Measurements from ENCODE around the gene PLK1.

Gene PLK1

GRCh38 chr16:23683487-23683886 is 4.8 kb downstream of the PLK1 start:
- Histone ChIP-seq H3K79me2 (ENCODE audit: control insufficient read depth, insufficient read depth, low read length) (peaks cover 38% of the 10 kb centered on the region), H3K4ac (ENCODE audit: low read depth, low read length) (no peak overlapping the region), H2BK5ac (ENCODE audit: low read length) (no peak overlapping the region), H4K5ac (ENCODE audit: low read length) (no peak overlapping the region), H3K36me3 (ENCODE audit: control insufficient read depth, insufficient read depth, low read length) (peaks cover 33% of the 10 kb centered on the region), H3K9ac (ENCODE audit: low read length) (no peak overlapping the region), H3K4me3 (ENCODE audit: low read length) (no peak overlapping the region), H2BK120ac (ENCODE audit: low read depth, low read length) (no peak overlapping the region), H4K8ac (ENCODE audit: low read depth, low read length) (no peak overlapping the region), H3K18ac (ENCODE audit: low read length) (no peak overlapping the region), H3K27me3 (ENCODE audit: insufficient read depth, low read length, poor library complexity) (no peaks in the 10 kb centered on the region), H3K4me1 (ENCODE audit: control insufficient read depth, low read depth, low read length) (peaks cover 2% of the 10 kb centered on the region), H3K79me1 (ENCODE audit: low read length) (peaks cover 35% of the 10 kb centered on the region), H3K27ac (ENCODE audit: low read depth, low read length) (no peak overlapping the region), H2AK5ac (ENCODE audit: low read length) (no peak overlapping the region), H2BK15ac (replicated peaks; ENCODE audit: low read depth) (no peak overlapping the region), H3K56ac (ENCODE audit: low read length) (no peak overlapping the region), H3K23ac (ENCODE audit: low read length) (no peak overlapping the region), H3K4me2 (ENCODE audit: low read length) (no peak overlapping the region)
- WGBS (ENCODE audit: extremely low coverage, insufficient coverage, low lambda C conversion rate), result no CpG with 5 or more reads among the region's 3 CpGs
- no peak for DNase-seq

- Histone ChIP-seq H3K23ac (ENCODE audit: low read length) (no peak overlapping the region), H4K8ac (ENCODE audit: low read depth, low read length) (no peak overlapping the region), H3K79me2 (ENCODE audit: control insufficient read depth, insufficient read depth, low read length) (peaks cover 5% of the 10 kb centered on the region), H2BK15ac (replicated peaks; ENCODE audit: low read depth) (no peak overlapping the region), H3K4me2 (ENCODE audit: low read length) (no peak overlapping the region), H3K4me3 (ENCODE audit: low read length) (no peak overlapping the region), H3K4ac (ENCODE audit: low read depth, low read length) (no peak overlapping the region), H3K36me3 (ENCODE audit: control insufficient read depth, insufficient read depth, low read length) (peaks cover 47% of the 10 kb centered on the region), H3K4me1 (ENCODE audit: control insufficient read depth, low read depth, low read length) (no peaks in the 10 kb centered on the region), H3K18ac (ENCODE audit: low read length) (no peak overlapping the region), H2BK120ac (ENCODE audit: low read depth, low read length) (no peak overlapping the region), H3K56ac (ENCODE audit: low read length) (no peak overlapping the region), H3K27ac (ENCODE audit: low read depth, low read length) (no peak overlapping the region), H2AK5ac (ENCODE audit: low read length) (no peak overlapping the region), H3K27me3 (ENCODE audit: insufficient read depth, low read length, poor library complexity) (no peaks in the 10 kb centered on the region), H2BK5ac (ENCODE audit: low read length) (no peak overlapping the region), H4K5ac (ENCODE audit: low read length) (no peak overlapping the region), H3K9ac (ENCODE audit: low read length) (no peak overlapping the region), H3K79me1 (ENCODE audit: low read length) (peaks cover 12% of the 10 kb centered on the region)
- no peak for DNase-seq
- WGBS (ENCODE audit: extremely low coverage, insufficient coverage, low lambda C conversion rate), result no CpG with 5 or more reads among the region's 16 CpGs
Observed at GRCh38 chr16:23687034-23687808, 8.5 kb downstream of the PLK1 start.

DNA sequence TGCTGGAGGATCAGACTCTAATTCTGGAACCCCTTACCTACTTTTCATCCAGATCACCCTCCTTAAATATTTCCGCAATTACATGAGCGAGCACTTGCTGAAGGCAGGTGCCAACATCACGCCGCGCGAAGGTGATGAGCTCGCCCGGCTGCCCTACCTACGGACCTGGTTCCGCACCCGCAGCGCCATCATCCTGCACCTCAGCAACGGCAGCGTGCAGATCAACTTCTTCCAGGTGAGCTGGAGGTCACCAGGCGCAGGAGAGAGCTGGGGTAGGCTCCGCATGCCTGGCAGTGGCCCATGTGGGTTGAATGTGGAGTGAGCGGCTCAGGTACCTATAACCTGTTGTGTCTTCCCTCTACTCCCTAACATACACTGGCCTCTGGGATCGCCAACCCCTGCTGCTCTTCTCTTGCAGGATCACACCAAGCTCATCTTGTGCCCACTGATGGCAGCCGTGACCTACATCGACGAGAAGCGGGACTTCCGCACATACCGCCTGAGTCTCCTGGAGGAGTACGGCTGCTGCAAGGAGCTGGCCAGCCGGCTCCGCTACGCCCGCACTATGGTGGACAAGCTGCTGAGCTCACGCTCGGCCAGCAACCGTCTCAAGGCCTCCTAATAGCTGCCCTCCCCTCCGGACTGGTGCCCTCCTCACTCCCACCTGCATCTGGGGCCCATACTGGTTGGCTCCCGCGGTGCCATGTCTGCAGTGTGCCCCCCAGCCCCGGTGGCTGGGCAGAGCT is 10.9 kb downstream of the PLK1 start:
- Histone ChIP-seq H3K27ac (ENCODE audit: low read depth, low read length) (no peak overlapping the region), H2BK15ac (replicated peaks; ENCODE audit: low read depth) (no peak overlapping the region), H2AK5ac (ENCODE audit: low read length) (no peak overlapping the region), H2BK5ac (ENCODE audit: low read length) (no peak overlapping the region), H3K56ac (ENCODE audit: low read length) (no peak overlapping the region), H3K79me1 (ENCODE audit: low read length) (peaks cover 4% of the 10 kb centered on the region), H4K5ac (ENCODE audit: low read length) (no peak overlapping the region), H3K79me2 (ENCODE audit: control insufficient read depth, insufficient read depth, low read length) (no peaks in the 10 kb centered on the region), H3K9ac (ENCODE audit: low read length) (no peak overlapping the region), H4K8ac (ENCODE audit: low read depth, low read length) (no peak overlapping the region), H3K36me3 (ENCODE audit: control insufficient read depth, insufficient read depth, low read length) (peaks cover 39% of the 10 kb centered on the region), H3K4me1 (ENCODE audit: control insufficient read depth, low read depth, low read length) (no peaks in the 10 kb centered on the region), H3K4ac (ENCODE audit: low read depth, low read length) (no peak overlapping the region), H2BK120ac (ENCODE audit: low read depth, low read length) (no peak overlapping the region), H3K4me3 (ENCODE audit: low read length) (no peak overlapping the region), H3K4me2 (ENCODE audit: low read length) (no peak overlapping the region), H3K18ac (ENCODE audit: low read length) (no peak overlapping the region), H3K23ac (ENCODE audit: low read length) (no peak overlapping the region), H3K27me3 (ENCODE audit: insufficient read depth, low read length, poor library complexity) (no peaks in the 10 kb centered on the region)
- WGBS (ENCODE audit: extremely low coverage, insufficient coverage, low lambda C conversion rate), result no CpG with 5 or more reads among the region's 36 CpGs
- no peak for DNase-seq

- no peak overlapping the region for H3K18ac ChIP-seq (ENCODE audit: low read length)
- no peaks in the 10 kb centered on the region for H3K79me2 ChIP-seq (ENCODE audit: control insufficient read depth, insufficient read depth, low read length)
- H3K56ac ChIP-seq (ENCODE audit: low read length), result no peak overlapping the region
- no peak overlapping the region for H4K5ac ChIP-seq (ENCODE audit: low read length)
- H2BK120ac ChIP-seq (ENCODE audit: low read depth, low read length), result no peak overlapping the region
- no peak overlapping the region for H2BK5ac ChIP-seq (ENCODE audit: low read length)
- H3K27me3 ChIP-seq (ENCODE audit: insufficient read depth, low read length, poor library complexity), result no peaks in the 10 kb centered on the region
- no peak overlapping the region for H3K4me2 ChIP-seq (ENCODE audit: low read length)
- no peak overlapping the region for H3K4me3 ChIP-seq (ENCODE audit: low read length)
- no peak overlapping the region for H2BK15ac ChIP-seq (replicated peaks; ENCODE audit: low read depth)
- no peak overlapping the region for H3K4ac ChIP-seq (ENCODE audit: low read depth, low read length)
- peaks cover 39% of the 10 kb centered on the region for H3K36me3 ChIP-seq (ENCODE audit: control insufficient read depth, insufficient read depth, low read length)
- H3K79me1 ChIP-seq (ENCODE audit: low read length), result peaks cover 4% of the 10 kb centered on the region
- no peak overlapping the region for H2AK5ac ChIP-seq (ENCODE audit: low read length)
- no peaks in the 10 kb centered on the region for H3K4me1 ChIP-seq (ENCODE audit: control insufficient read depth, low read depth, low read length)
- no peak overlapping the region for H4K8ac ChIP-seq (ENCODE audit: low read depth, low read length)
- H3K9ac ChIP-seq (ENCODE audit: low read length), result no peak overlapping the region
- DNase-seq, result no peak
- no CpG with 5 or more reads among the region's 25 CpGs for WGBS (ENCODE audit: extremely low coverage, insufficient coverage, low lambda C conversion rate)
- H3K27ac ChIP-seq (ENCODE audit: low read depth, low read length), result no peak overlapping the region
- no peak overlapping the region for H3K23ac ChIP-seq (ENCODE audit: low read length)
Observed at GRCh38 chr16:23690771-23691482, 12.2 kb downstream of the PLK1 start.

DNA sequence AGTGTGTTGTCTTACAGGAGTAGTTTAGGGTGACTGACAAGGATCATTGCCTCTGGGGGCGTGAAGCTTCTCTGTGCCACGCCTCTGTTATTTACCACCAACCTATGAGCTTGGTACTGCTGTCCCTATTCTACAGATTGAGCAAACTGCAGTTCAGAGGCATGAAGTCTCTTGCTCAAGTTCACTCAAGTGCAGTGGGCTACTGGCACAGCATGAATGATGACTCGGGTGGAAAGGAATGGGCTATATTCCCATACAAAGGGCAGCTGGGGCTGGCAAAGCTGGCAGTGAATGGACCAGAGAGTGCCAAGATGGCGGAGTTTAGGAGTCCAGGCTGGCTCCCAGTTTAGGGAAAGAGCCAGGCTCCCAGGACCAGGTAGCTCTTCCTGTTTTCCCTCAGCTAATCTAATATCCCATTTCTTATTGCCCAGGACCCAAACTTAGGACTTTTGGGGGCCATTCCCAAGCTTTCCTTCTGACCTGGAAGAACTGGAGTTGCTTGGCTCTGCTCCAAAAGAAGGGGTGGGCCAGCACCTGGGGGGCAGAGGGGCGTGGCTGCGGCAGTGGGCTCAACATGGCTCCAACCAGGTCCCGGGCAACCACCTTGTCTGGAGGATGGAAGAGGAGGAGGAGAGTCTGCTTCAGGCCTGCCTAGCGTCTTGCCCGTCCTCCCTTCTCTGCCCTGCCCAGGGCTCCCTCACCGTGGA is 12.9 kb downstream of the PLK1 start:
- peaks cover 36% of the 10 kb centered on the region for H3K36me3 ChIP-seq (ENCODE audit: control insufficient read depth, insufficient read depth, low read length)

More for the DNA sequence above, 12.9 kb downstream of the PLK1 start:
- Histone ChIP-seq H4K5ac (ENCODE audit: low read length) (no peak overlapping the region), H3K27ac (ENCODE audit: low read depth, low read length) (no peak overlapping the region), H3K23ac (ENCODE audit: low read length) (no peak overlapping the region), H3K79me2 (ENCODE audit: control insufficient read depth, insufficient read depth, low read length) (no peaks in the 10 kb centered on the region), H2BK15ac (replicated peaks; ENCODE audit: low read depth) (no peak overlapping the region), H3K79me1 (ENCODE audit: low read length) (peaks cover 4% of the 10 kb centered on the region), H3K4me3 (ENCODE audit: low read length) (no peak overlapping the region), H3K18ac (ENCODE audit: low read length) (no peak overlapping the region), H2BK120ac (ENCODE audit: low read depth, low read length) (no peak overlapping the region), H2AK5ac (ENCODE audit: low read length) (no peak overlapping the region), H3K56ac (ENCODE audit: low read length) (no peak overlapping the region), H3K4me1 (ENCODE audit: control insufficient read depth, low read depth, low read length) (no peaks in the 10 kb centered on the region), H3K4me2 (ENCODE audit: low read length) (no peak overlapping the region), H3K27me3 (ENCODE audit: insufficient read depth, low read length, poor library complexity) (no peaks in the 10 kb centered on the region), H4K8ac (ENCODE audit: low read depth, low read length) (no peak overlapping the region), H2BK5ac (ENCODE audit: low read length) (no peak overlapping the region), H3K4ac (ENCODE audit: low read depth, low read length) (no peak overlapping the region), H3K9ac (ENCODE audit: low read length) (no peak overlapping the region)
- DNase-seq, result no peak
- WGBS (ENCODE audit: extremely low coverage, insufficient coverage, low lambda C conversion rate), result no CpG with 5 or more reads among the region's 10 CpGs

All from mesendoderm (in vitro differentiated cells).